ENCODE measurements around the gene MAPK6. TPM values are rescaled to one million over a fixed set of nuclear protein-coding genes. Genes with fewer than 3 reads are reported as not detected.

Gene MAPK6
- total RNA-seq, 2 experiments from 2014 or later, result 39.9 to 40.8 TPM

- POLR2A ChIA-PET, result interaction anchor here (1.4 kb wide), 1 partner anchor 9 kb away, joined by 3 read pairs; no protein-coding TSS in a partner anchor
- no peaks in the 10 kb centered on the region for H3K27me3 Mint-ChIP-seq
- H3K36me3 Mint-ChIP-seq, result no peaks in the 10 kb centered on the region
- intact Hi-C loops (cut with micrococcal nuclease), result loop anchor here (2.0 to 10.0 kb wide), 9 partner anchors 29 to 666 kb away; partner anchors contain the start of genes ATOSA, LEO1, LYSMD2 and TMOD3
- peaks cover 60% of the 10 kb centered on the region for H3K4me1 Mint-ChIP-seq (ENCODE audit: low read depth)
- no peak overlapping the region for H3K4me3 Mint-ChIP-seq
- CTCF ChIA-PET, result no interaction called here
- no peak overlapping the region for H3K27ac Mint-ChIP-seq
- DNase-seq, result no peak
- no peaks in the 10 kb centered on the region for H3K9me3 Mint-ChIP-seq
Observed at GRCh38 chr15:52011711-52012144, 7.3 kb upstream of the MAPK6 start.

DNA sequence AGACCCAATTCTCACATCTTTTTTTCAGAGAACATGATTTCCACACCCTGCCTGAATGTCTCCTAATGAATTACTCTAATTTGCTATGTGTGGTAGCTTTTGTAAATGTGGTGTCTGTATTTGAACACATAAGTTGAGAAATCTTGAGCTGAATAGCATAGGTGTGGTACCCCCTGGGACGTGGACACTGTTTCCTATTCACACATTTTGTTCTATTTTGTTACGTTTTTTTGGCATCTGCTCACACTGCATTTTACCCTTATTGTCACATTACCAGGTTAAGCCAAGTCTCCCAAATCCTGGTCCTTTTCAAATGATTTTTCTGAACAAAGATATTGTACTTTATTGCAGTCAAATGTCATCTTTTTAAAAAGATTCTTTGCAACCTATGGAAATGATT, 6.8 kb upstream of the MAPK6 start:
- Mint-ChIP-seq H3K36me3 (no peaks in the 10 kb centered on the region), H3K27me3 (no peaks in the 10 kb centered on the region), H3K4me1 (ENCODE audit: low read depth) (peaks cover 55% of the 10 kb centered on the region), H3K27ac (no peak overlapping the region), H3K9me3 (no peaks in the 10 kb centered on the region), H3K4me3 (no peak overlapping the region)
- no peak for DNase-seq
- ChIA-PET POLR2A (no interaction called here), CTCF (interaction anchor here (1.0 kb wide), 1 partner anchor 34 kb away, joined by 3 read pairs; no protein-coding TSS in a partner anchor)
- intact Hi-C loops (cut with micrococcal nuclease), result loop anchor here (2.0 to 10.0 kb wide), 9 partner anchors 29 to 665 kb away; partner anchors contain the start of genes ATOSA, LEO1, LYSMD2 and TMOD3

DNA sequence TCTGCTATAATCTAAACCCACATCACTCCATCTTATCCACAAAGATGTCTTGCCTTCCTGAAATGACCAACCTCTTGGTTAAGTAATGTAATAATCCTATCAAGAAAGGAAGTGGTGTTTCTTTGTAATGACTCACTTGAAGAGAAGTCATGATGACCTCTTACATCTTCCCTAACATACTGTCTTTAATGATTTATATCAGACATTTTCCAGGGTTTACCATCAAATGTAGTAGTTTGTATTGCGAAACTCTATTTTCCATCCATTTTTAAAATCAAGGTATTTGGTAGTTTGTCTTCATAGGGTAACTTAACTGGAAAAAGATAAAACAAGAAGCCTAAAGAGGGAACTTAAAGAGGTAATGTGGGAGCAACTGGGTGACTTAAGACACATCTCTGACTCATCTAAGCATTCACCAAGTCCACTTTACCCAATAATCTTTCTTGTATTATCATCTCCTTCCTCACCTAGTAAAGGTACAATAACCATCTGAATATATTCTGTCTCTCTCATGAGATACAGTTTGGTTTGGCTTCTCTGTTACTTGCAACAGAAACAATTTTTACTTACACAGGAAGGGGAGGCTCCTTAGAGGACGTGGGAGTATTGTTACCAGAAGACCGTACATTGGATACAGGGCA, 5.7 kb upstream of the MAPK6 start:
- H3K27me3 Mint-ChIP-seq, result no peaks in the 10 kb centered on the region
- intact Hi-C loops (cut with micrococcal nuclease), result loop anchor here (1.0 to 10.0 kb wide), 11 partner anchors 8 to 664 kb away; partner anchors contain the start of genes ATOSA, LEO1, LYSMD2 and TMOD3
- H3K36me3 Mint-ChIP-seq, result no peaks in the 10 kb centered on the region
- CTCF ChIA-PET, result interaction anchor here (1.0 kb wide), 1 partner anchor 33 kb away, joined by 3 read pairs; no protein-coding TSS in a partner anchor
- H3K4me3 Mint-ChIP-seq, result no peak overlapping the region
- H3K9me3 Mint-ChIP-seq, result no peaks in the 10 kb centered on the region
- DNase-seq, result no peak
- H3K4me1 Mint-ChIP-seq (ENCODE audit: low read depth), result peaks cover 50% of the 10 kb centered on the region
- POLR2A ChIA-PET, result no interaction called here
- peak overlapping the region; percentile 82 for H3K27ac Mint-ChIP-seq

- peaks cover 44% of the 10 kb centered on the region for H3K4me1 Mint-ChIP-seq (ENCODE audit: low read depth)
- H3K36me3 Mint-ChIP-seq, result no peaks in the 10 kb centered on the region
- intact Hi-C loops (cut with micrococcal nuclease), result loop anchor here (5.0 to 10.0 kb wide), 6 partner anchors 190 to 663 kb away; partner anchors contain the start of genes ATOSA, LYSMD2 and TMOD3
- H3K27me3 Mint-ChIP-seq, result no peaks in the 10 kb centered on the region
- H3K4me3 Mint-ChIP-seq, result no peak overlapping the region
- ChIA-PET CTCF (no interaction called here), POLR2A (no interaction called here)
- DNase-seq, result no peak
- no peaks in the 10 kb centered on the region for H3K9me3 Mint-ChIP-seq
- no peak overlapping the region for H3K27ac Mint-ChIP-seq
Observed at GRCh38 chr15:52014616-52015015, 4.4 kb upstream of the MAPK6 start.

DNA sequence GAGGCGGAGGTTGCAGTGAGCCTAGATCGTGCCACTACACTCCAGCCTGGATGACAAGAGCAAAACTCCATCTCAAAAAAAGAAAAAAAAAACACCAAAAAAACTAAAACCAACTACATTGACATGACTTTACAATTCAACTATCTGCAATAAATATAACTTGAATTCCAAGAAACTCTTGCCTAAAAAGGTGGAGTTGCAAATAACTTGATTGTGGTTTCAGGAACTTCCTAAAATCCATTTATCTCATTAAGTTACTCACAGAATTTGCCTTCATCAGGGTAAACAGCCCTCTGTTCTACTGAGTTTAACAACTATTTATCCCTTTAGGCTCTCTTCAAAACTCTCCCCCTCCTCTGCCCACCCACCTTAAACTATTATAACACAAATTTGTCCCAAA, 2.7 kb upstream of the MAPK6 start:
- Mint-ChIP-seq H3K36me3 (peaks cover 6% of the 10 kb centered on the region), H3K27ac (no peak overlapping the region), H3K4me3 (no peak overlapping the region), H3K4me1 (ENCODE audit: low read depth) (peaks cover 44% of the 10 kb centered on the region), H3K27me3 (no peaks in the 10 kb centered on the region), H3K9me3 (no peaks in the 10 kb centered on the region)
- intact Hi-C loops (cut with micrococcal nuclease), result loop anchor here (10.0 kb wide), 2 partner anchors 192 to 448 kb away; partner anchors contain the start of gene TMOD3
- POLR2A ChIA-PET, result no interaction called here
- no peak for DNase-seq
- CTCF ChIA-PET, result no interaction called here

DNA sequence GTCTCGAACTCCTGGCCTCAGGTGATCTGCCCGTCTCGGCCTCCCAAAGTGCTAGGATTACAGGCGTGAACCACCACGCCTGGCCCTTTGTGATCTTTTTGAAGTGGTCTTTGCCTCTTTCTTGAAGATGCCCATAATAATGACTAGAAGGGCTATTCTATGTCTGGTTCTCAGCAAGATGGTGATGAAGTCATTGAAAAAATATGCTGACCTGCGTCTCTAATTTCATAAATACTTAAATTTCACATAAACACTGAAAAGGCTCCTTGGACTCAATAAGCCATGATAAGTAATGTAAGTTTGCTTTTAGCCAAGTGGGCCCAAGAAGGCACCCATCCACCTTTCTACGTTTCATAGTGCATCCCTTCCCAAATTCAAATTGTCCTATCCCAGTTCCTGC, 775 bp upstream of the MAPK6 start:
- Mint-ChIP-seq H3K36me3 (peaks cover 8% of the 10 kb centered on the region), H3K27ac (peak overlapping the region; percentile 99), H3K4me1 (ENCODE audit: low read depth) (peaks cover 43% of the 10 kb centered on the region), H3K27me3 (no peaks in the 10 kb centered on the region), H3K4me3 (peak overlapping the region; percentile 98), H3K9me3 (no peaks in the 10 kb centered on the region)
- CTCF ChIA-PET, result interaction anchor here (3.5 kb wide), 1 partner anchor 11 kb away, joined by 18 read pairs; no protein-coding TSS in a partner anchor
- DNase-seq, result no peak
- intact Hi-C loops (cut with micrococcal nuclease), result loop anchor here (10.0 kb wide), 2 partner anchors 193 to 447 kb away; partner anchors contain the start of gene TMOD3
- POLR2A ChIA-PET, result interaction anchor here (4.1 kb wide), 1 partner anchor 11 kb away, joined by 32 read pairs; no protein-coding TSS in a partner anchor

GRCh38 chr15:52019394-52020220, 588 bp downstream of the MAPK6 start:
- POLR2A ChIA-PET, result interaction anchor here (0.6 to 4.1 kb wide), 11 partner anchors 8 to 1256 kb away, joined by 3 to 32 read pairs (median 4); partner anchors contain the start of gene LEO1
- DNase-seq, result peak; percentile 81
- CTCF ChIA-PET, result interaction anchor here (0.6 to 3.5 kb wide), 4 partner anchors 13 to 90 kb away, joined by 3 to 18 read pairs (median 4); no protein-coding TSS in a partner anchor

GRCh38 chr15:52020221-52021085, 1.4 kb downstream of the MAPK6 start:
- POLR2A ChIA-PET, result interaction anchor here (0.6 to 4.1 kb wide), 11 partner anchors 9 to 1256 kb away, joined by 3 to 32 read pairs (median 4); partner anchors contain the start of gene LEO1
- H3K36me3 Mint-ChIP-seq, result peaks cover 9% of the 10 kb centered on the region
- intact Hi-C loops (cut with micrococcal nuclease), result loop anchor here (1.0 to 2.0 kb wide), 6 partner anchors 7 to 59 kb away; partner anchors contain the start of gene LEO1
- H3K4me1 Mint-ChIP-seq (ENCODE audit: low read depth), result peaks cover 38% of the 10 kb centered on the region
- no peaks in the 10 kb centered on the region for H3K9me3 Mint-ChIP-seq
- no peaks in the 10 kb centered on the region for H3K27me3 Mint-ChIP-seq
- H3K27ac Mint-ChIP-seq, result peak overlapping the region; percentile 98
- CTCF ChIA-PET, result interaction anchor here (0.6 to 3.5 kb wide), 6 partner anchors 14 to 90 kb away, joined by 3 to 18 read pairs (median 3); no protein-coding TSS in a partner anchor
- peak overlapping the region; percentile 95 for H3K4me3 Mint-ChIP-seq
- peak; percentile 34 for DNase-seq

More at GRCh38 chr15:52019394-52020220, 588 bp downstream of the MAPK6 start:
- intact Hi-C loops (cut with micrococcal nuclease), result loop anchor here (1.0 to 10.0 kb wide), 4 partner anchors 37 to 445 kb away; partner anchors contain the start of genes LEO1 and TMOD3
- Mint-ChIP-seq H3K4me1 (ENCODE audit: low read depth) (peaks cover 38% of the 10 kb centered on the region), H3K27ac (peak overlapping the region; percentile 99), H3K9me3 (no peaks in the 10 kb centered on the region), H3K4me3 (peak overlapping the region; percentile 98), H3K36me3 (peaks cover 9% of the 10 kb centered on the region), H3K27me3 (no peaks in the 10 kb centered on the region)

DNA sequence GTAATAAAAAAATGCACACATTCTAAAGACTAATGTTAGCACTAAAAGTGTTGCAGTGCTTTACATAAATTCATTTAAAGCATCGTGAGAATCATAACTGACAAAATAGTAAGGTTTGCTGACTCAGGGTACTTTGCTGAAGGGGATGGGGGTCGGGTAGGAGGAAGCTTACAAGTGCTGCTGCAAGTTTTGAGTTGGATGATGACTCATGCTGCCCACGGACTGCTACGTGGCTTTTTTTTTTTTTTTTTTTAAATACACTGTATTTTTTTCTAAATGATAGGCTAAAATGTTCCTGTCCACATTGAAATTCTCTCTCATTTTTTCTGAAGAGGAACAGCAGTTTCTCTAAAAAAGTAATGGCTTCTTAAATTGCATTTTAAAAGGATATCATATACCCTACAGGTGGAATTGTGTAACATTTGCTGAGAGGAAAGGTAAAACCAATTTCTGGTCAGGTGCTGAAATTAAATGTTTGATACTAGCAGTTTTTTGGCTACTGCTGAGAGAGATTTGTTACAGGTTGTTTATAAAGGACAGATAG, 2.2 kb downstream of the MAPK6 start:
- POLR2A ChIA-PET, result interaction anchor here (0.6 to 4.1 kb wide), 5 partner anchors 10 to 50 kb away, joined by 3 to 32 read pairs (median 4); partner anchors contain the start of gene LEO1
- Mint-ChIP-seq H3K4me1 (ENCODE audit: low read depth) (peaks cover 43% of the 10 kb centered on the region), H3K27me3 (no peaks in the 10 kb centered on the region), H3K4me3 (peak overlapping the region; percentile 95), H3K27ac (peak overlapping the region; percentile 98), H3K36me3 (peaks cover 9% of the 10 kb centered on the region), H3K9me3 (no peaks in the 10 kb centered on the region)
- intact Hi-C loops (cut with micrococcal nuclease), result loop anchor here (1.0 to 2.0 kb wide), 5 partner anchors 8 to 58 kb away; no protein-coding TSS in a partner anchor
- DNase-seq, result peak; percentile 81
- CTCF ChIA-PET, result interaction anchor here (0.7 to 3.5 kb wide), 4 partner anchors 14 to 58 kb away, joined by 3 to 18 read pairs (median 4); no protein-coding TSS in a partner anchor

DNA sequence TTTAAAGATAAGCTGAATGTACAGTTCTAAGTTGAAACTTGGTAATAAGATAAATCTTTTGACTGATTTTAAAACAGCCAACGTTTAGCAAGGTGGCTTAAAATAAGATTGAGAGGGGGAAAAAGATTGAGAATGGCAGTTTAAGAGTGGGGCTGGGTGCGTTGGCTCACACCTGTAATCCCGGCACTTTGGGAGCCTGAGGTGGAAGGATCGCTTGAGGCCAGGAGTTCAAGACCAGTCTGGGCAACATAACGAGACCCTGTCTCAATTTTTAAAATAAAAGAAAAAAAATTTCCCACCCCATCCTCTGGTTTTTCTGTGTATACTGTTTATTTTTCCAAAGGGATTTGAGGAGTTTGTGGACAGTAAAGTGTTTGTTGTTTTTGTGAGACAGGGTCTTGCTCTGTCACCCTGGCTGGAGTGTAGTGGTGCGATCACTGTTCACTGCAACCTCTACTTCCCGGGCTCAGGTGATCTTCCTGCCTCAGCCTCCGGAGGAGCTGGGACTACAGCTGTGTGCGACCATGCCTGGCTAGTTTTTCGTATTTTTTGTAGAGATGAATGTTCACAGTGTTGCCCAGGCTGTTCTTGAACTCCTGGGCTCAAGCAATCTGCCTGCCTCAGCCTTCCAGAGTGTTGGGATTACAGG, 3.0 kb downstream of the MAPK6 start:
- intact Hi-C loops (cut with micrococcal nuclease), result loop anchor here (1.0 to 2.0 kb wide), 5 partner anchors 9 to 57 kb away; no protein-coding TSS in a partner anchor
- CTCF ChIA-PET, result interaction anchor here (0.7 kb wide), 2 partner anchors 18 to 57 kb away, joined by 3 to 4 read pairs; no protein-coding TSS in a partner anchor
- Mint-ChIP-seq H3K27ac (peak overlapping the region; percentile 67), H3K27me3 (no peaks in the 10 kb centered on the region), H3K4me1 (ENCODE audit: low read depth) (peaks cover 48% of the 10 kb centered on the region), H3K36me3 (peaks cover 9% of the 10 kb centered on the region), H3K4me3 (peak overlapping the region; percentile 37), H3K9me3 (no peaks in the 10 kb centered on the region)
- POLR2A ChIA-PET, result no interaction called here
- DNase-seq, result no peak
